Left ventricle myocardium inferior (tissue), 1 donor: ENCODE results near the gene TM9SF2. TPM values are rescaled to one million over a fixed set of nuclear protein-coding genes. Genes with fewer than 3 reads are reported as not detected.

ENCODE experiments used
- DNase-seq: peaks from one replicate; pipeline ENCODE4 v3.0.0-alpha.2; 2020
- H3K27ac ChIP-seq: fragments of 200-600 bp; replicated peaks from 2 replicates; pipeline ENCODE4 v1.8.0; 2021
- H3K27me3 ChIP-seq: fragments of 200-600 bp; 2 replicates; pipeline ENCODE4 v1.8.0; 2021; ENCODE audit warnings: low read depth
- H3K36me3 ChIP-seq: fragments of 200-600 bp; 2 replicates; pipeline ENCODE4 v1.8.0; 2021
- H3K4me1 ChIP-seq: fragments of 200-600 bp; 2 replicates; pipeline ENCODE4 v1.8.0; 2021
- H3K4me3 ChIP-seq: fragments of 200-600 bp; 2 replicates; pipeline ENCODE4 v1.8.0; 2021; ENCODE audit warnings: mild to moderate bottlenecking, moderate library complexity
- H3K9me3 ChIP-seq: fragments of 200-600 bp; replicated peaks from 2 replicates; pipeline ENCODE4 v1.8.0; 2021
- CTCF ChIP-seq: fragments of 200-600 bp; IDR thresholded peaks from 2 replicates; pipeline ENCODE4 v1.8.0; 2021; ENCODE audit warnings: antibody characterized with exemption, mild to moderate bottlenecking, borderline replicate concordance
- intact Hi-C: fragments of 100-400 bp; cut with micrococcal nuclease; formaldehyde crosslinking; loops from one replicate; pipeline ENCODE4 v1.11.0; 2022
- total RNA-seq: library from RNA; stranded (reverse); fragmentation: NEBNext Ultra II Directional; extraction: Animal tissue kit (Norgen Biotek cat#: 25700); gene quantifications from one replicate; pipeline ENCODE4 v1.2.1, GENCODE V29; 2021
- donor health status: DM: no; HTN: yes; CAD: no; lungs with severe emphysema.

The TM9SF2 gene
- total RNA-seq, 1 donor from 2014 or later, result 55.1 TPM

GRCh38 chr13:99471221-99472121, 29.8 kb upstream of the TM9SF2 start:
- Histone ChIP-seq H3K27ac (no peak overlapping the region), H3K36me3 (no peaks in the 10 kb centered on the region), H3K4me1 (no peaks in the 10 kb centered on the region), H3K9me3 (no peaks in the 10 kb centered on the region), H3K27me3 (peaks cover 22% of the 10 kb centered on the region), H3K4me3 (no peak overlapping the region)
- no peak for TF ChIP-seq CTCF
- intact Hi-C loops, result no loop called here
- no peak for DNase-seq

GRCh38 chr13:99472122-99472440, 29.2 kb upstream of the TM9SF2 start:
- Histone ChIP-seq H3K4me3 (no peak overlapping the region), H3K27ac (no peak overlapping the region), H3K36me3 (no peaks in the 10 kb centered on the region), H3K9me3 (no peaks in the 10 kb centered on the region), H3K4me1 (no peaks in the 10 kb centered on the region), H3K27me3 (peaks cover 22% of the 10 kb centered on the region)
- intact Hi-C loops, result no loop called here
- no peak for DNase-seq
- TF ChIP-seq CTCF, result no peak

- TF ChIP-seq CTCF, result no peak
- no peaks in the 10 kb centered on the region for H3K4me1 ChIP-seq
- H3K9me3 ChIP-seq, result no peaks in the 10 kb centered on the region
- no peak for DNase-seq
- no peak overlapping the region for H3K27ac ChIP-seq
- H3K36me3 ChIP-seq, result no peaks in the 10 kb centered on the region
- no peak overlapping the region for H3K4me3 ChIP-seq
- peaks cover 22% of the 10 kb centered on the region for H3K27me3 ChIP-seq
- intact Hi-C loops, result no loop called here
Measured at GRCh38 chr13:99473515-99473914, 27.8 kb upstream of the TM9SF2 start.

GRCh38 chr13:99476648-99477047, 24.6 kb upstream of the TM9SF2 start:
- no peak for DNase-seq
- TF ChIP-seq CTCF, result no peak
- Histone ChIP-seq H3K27ac (no peak overlapping the region), H3K4me1 (no peaks in the 10 kb centered on the region), H3K27me3 (peaks cover 7% of the 10 kb centered on the region), H3K9me3 (no peaks in the 10 kb centered on the region), H3K4me3 (no peak overlapping the region), H3K36me3 (no peaks in the 10 kb centered on the region)
- intact Hi-C loops, result no loop called here

GRCh38 chr13:99477493-99477892, 23.8 kb upstream of the TM9SF2 start:
- DNase-seq, result no peak
- no peak overlapping the region for H3K27ac ChIP-seq
- no peaks in the 10 kb centered on the region for H3K4me1 ChIP-seq
- no peaks in the 10 kb centered on the region for H3K9me3 ChIP-seq
- H3K36me3 ChIP-seq, result no peaks in the 10 kb centered on the region
- no peaks in the 10 kb centered on the region for H3K27me3 ChIP-seq
- no peak overlapping the region for H3K4me3 ChIP-seq
- intact Hi-C loops, result no loop called here
- no peak for TF ChIP-seq CTCF
